ENCODE results near the gene LONP1.

DNA sequence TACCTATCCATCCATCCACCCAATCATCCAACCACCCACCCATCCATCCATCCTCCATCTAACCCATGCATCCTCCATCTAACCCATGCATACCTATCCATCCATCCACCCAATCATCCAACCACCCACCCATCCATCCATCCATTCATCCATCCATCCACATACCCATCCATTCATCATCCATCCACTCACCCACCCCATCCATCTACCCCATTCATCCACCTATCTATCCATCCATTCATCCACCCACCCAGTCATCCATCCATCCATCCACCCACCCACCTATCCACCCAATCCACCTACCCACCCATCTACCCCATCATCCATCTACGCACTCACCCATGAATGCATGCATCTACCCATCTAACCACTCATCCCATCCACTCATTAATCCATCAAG lies 46.2 kb downstream of the LONP1 start:
- TF ChIP-seq EZH2 (optimal IDR thresholded peaks at IDR 0.05; ENCODE audit: low read depth, low read length), result no peak
- no peak for TF ChIP-seq CTCF (IDR thresholded peaks at IDR 0.05; ENCODE audit: low read length)
- TF ChIP-seq EZH2phosphoT487 (IDR thresholded peaks at IDR 0.05; ENCODE audit: low read length), result no peak
